A549 (cell line): ENCODE results near the gene VSTM1. TPM values are rescaled to one million over a fixed set of nuclear protein-coding genes. Genes with fewer than 3 reads are reported as not detected.

Experiments used
- ATAC-seq, 2 experiments: fragments of 200-7000 bp in 1 of 2; fragments of >200 bp in 1 of 2; cut with Nextera tagmentation in 1 of 2; cut with Tn5 transposase in 1 of 2; 3 replicates each; pipeline versions ENCODE4 v1.8.0 to v1.9.1; 2018 to 2020; ENCODE audit warnings: mild to moderate bottlenecking in 1 of 2, moderate library complexity in 1 of 2
- CTCF ChIA-PET: fragments of 300-600 bp; sonication (Branson Sonifier 250); formaldehyde crosslinking; extraction: SDS; loops from one replicate; lab custom pipeline; 2021; ENCODE audit warnings: antibody characterized with exemption, inconsistent platforms; lab: Yijun Ruan, JAX
- POLR2A ChIA-PET: fragments of 350-600 bp; formaldehyde crosslinking; extraction: SDS; loops from one replicate; lab custom pipeline; 2021; ENCODE audit warnings: antibody characterized with exemption, inconsistent platforms; lab: Yijun Ruan, JAX
- DNase-seq, 2 experiments: peaks; one replicate each; pipeline versions ENCODE4 v3.0.0 to v3.0.0-alpha.2; 2011 to 2016; ENCODE audit warnings: low read depth in 1 of 2, low spot score in 1 of 2
- FAIRE-seq: peaks from 2 replicates; lab custom pipeline; 2011; peaks lifted over from hg19 to GRCh38; lab: Jason Lieb, UNC
- H3K27ac ChIP-seq, 2 experiments: fragments of >200 bp; sonication (Bioruptor Twin); formaldehyde crosslinking; 3 replicates each; pipeline ENCODE4 v1.5.1; 2016 to 2017
- H3K4me1 ChIP-seq: fragments of >200 bp; sonication (Bioruptor Twin); formaldehyde crosslinking; 3 replicates; pipeline ENCODE4 v1.6.1; 2016
- H3K4me2 ChIP-seq: fragments of >200 bp; sonication (Bioruptor Twin); formaldehyde crosslinking; 3 replicates; pipeline ENCODE4 v1.6.1; 2016
- H3K4me3 ChIP-seq: fragments of >200 bp; sonication (Bioruptor Twin); formaldehyde crosslinking; 3 replicates; pipeline ENCODE4 v1.5.1; 2016
- H3K9me3 ChIP-seq: fragments of >200 bp; sonication (Bioruptor Twin); formaldehyde crosslinking; 3 replicates; pipeline ENCODE4 v1.6.1; 2016
- BHLHE40 ChIP-seq: IDR thresholded peaks from 2 replicates; pipeline ENCODE4 v1.6.1; 2012; ENCODE audit warnings: low read depth, low read length, inconsistent platforms
- EHMT2 ChIP-seq: fragments of 200-600 bp; sonication (generic); IDR thresholded peaks from 2 replicates; pipeline ENCODE4 v1.6.1; 2016; ENCODE audit warnings: antibody characterized with exemption, low read depth, mild to moderate bottlenecking, moderate library complexity
- EP300 ChIP-seq, 2 experiments: fragments of >200 bp; sonication (Bioruptor Twin); formaldehyde crosslinking; IDR thresholded peaks; 2 replicates in 1 of 2; 3 replicates in 1 of 2; pipeline ENCODE4 v1.6.1; 2016 to 2017
- FOXS1 ChIP-seq: fragments of 250-450 bp; sonication (Bioruptor Pico); IDR thresholded peaks from 2 replicates; pipeline ENCODE4 v1.5.0; 2020; ENCODE audit warnings: mild to moderate bottlenecking, moderate library complexity
- GATA3 ChIP-seq: IDR thresholded peaks from 2 replicates; pipeline ENCODE4 v1.6.1; 2012; ENCODE audit warnings: borderline replicate concordance
- HOXA7 ChIP-seq: fragments of 250-450 bp; sonication (Bioruptor Pico); IDR thresholded peaks from 2 replicates; pipeline ENCODE4 v1.5.0; 2020; ENCODE audit warnings: mild to moderate bottlenecking, moderate library complexity
- HOXB5 ChIP-seq: fragments of 250-450 bp; sonication (Bioruptor Pico); IDR thresholded peaks from 2 replicates; pipeline ENCODE4 v1.5.0; 2020; ENCODE audit warnings: mild to moderate bottlenecking, moderate library complexity
- JUN ChIP-seq, 2 experiments: fragments of >200 bp; sonication (Bioruptor Twin); formaldehyde crosslinking; IDR thresholded peaks; 2 replicates in 1 of 2; 3 replicates in 1 of 2; pipeline ENCODE4 v1.6.1; 2016 to 2017
- KDM1A ChIP-seq: fragments of 200-600 bp; sonication (generic); IDR thresholded peaks from 2 replicates; pipeline ENCODE4 v1.6.1; 2016; ENCODE audit warnings: low read depth, mild to moderate bottlenecking
- MAFK ChIP-seq: fragments of 450-650 bp; IDR thresholded peaks from 2 replicates; pipeline ENCODE4 v1.6.1; 2014; ENCODE audit not compliant: partially characterized antibody
- MYC ChIP-seq: IDR thresholded peaks from 2 replicates; pipeline ENCODE4 v1.6.1; 2012; ENCODE audit warnings: mild to moderate bottlenecking, inconsistent platforms, low read length, improper control_type of control experiment, borderline replicate concordance
- PBX3 ChIP-seq: IDR thresholded peaks from 2 replicates; pipeline ENCODE4 v1.6.1; 2012
- POLR2AphosphoS2 ChIP-seq: conservative IDR thresholded peaks from 2 replicates; pipeline ENCODE4 v1.6.1; 2012; ENCODE audit warnings: low read length, improper control_type of control experiment, inconsistent platforms
- RAD21 ChIP-seq, 2 experiments: fragments of >200 bp in 1 of 2; sonication (Bioruptor Twin) in 1 of 2; formaldehyde crosslinking in 1 of 2; IDR thresholded peaks in 1 of 2; conservative IDR thresholded peaks in 1 of 2; 2 replicates in 1 of 2; 3 replicates in 1 of 2; pipeline ENCODE4 v1.6.1; 2012 to 2018; ENCODE audit warnings: inconsistent platforms in 1 of 2
- RCOR1 ChIP-seq: fragments of 150-350 bp; IDR thresholded peaks from 2 replicates; pipeline ENCODE4 v1.6.1; 2014; ENCODE audit warnings: antibody characterized with exemption, low read length, low read depth
- RNF2 ChIP-seq: fragments of 200-600 bp; sonication (generic); IDR thresholded peaks from 2 replicates; pipeline ENCODE4 v1.6.1; 2016; ENCODE audit warnings: low read depth, mild to moderate bottlenecking, antibody characterized with exemption, moderate library complexity, borderline replicate concordance
- SREBF2 ChIP-seq: fragments of 450-650 bp; IDR thresholded peaks from 2 replicates; pipeline ENCODE4 v1.6.1; 2014; ENCODE audit warnings: mild to moderate bottlenecking, moderate library complexity
- TP53 ChIP-seq: fragments of 250-450 bp; sonication (Bioruptor Pico); IDR thresholded peaks from 2 replicates; pipeline ENCODE4 v1.5.0; 2021; ENCODE audit warnings: mild to moderate bottlenecking, moderate library complexity
- WGBS: methylation state at CpG from one replicate; pipeline ENCODE4 v1.1.6; 2017; ENCODE audit errors: missing lambda C conversion rate; 5-methylcytosine and 5-hydroxymethylcytosine counted together
- polyA minus RNA-seq: library from RNA; depleted of rRNA, polyadenylated mRNA; stranded (reverse); fragments of >200 nt; gene quantifications from 2 replicates; pipeline ENCODE4 v1.2.3, GENCODE V29; 2011; rRNA and poly(A)+ RNA removed
- polyA plus RNA-seq, 4 experiments: library from polyadenylated mRNA; depleted of rRNA in 3 of 4; stranded (reverse); fragments of >200 nt; fragmentation: RNase III in 1 of 4; extraction: RNeasy Plus Mini Kit Qiagen cat#74134 plus additional on column Dnase treatment in 1 of 4; gene quantifications; 2 replicates in 3 of 4; 3 replicates in 1 of 4; pipeline ENCODE4 v1.2.3, GENCODE V29; 2011 to 2017

The VSTM1 gene
- 0.25 and 0.28 TPM in 2 replicates for polyA plus RNA-seq (2011; rRNA removed)
- polyA plus RNA-seq (2012; cell fraction: cytosol; rRNA removed): 0.66 and 0.87 TPM in 2 replicates
- polyA plus RNA-seq (2012; cell fraction: nucleus; rRNA removed): 0.24 TPM in 1 of 2 replicates, not detected in the other
- polyA plus RNA-seq (2017; fragmentation: RNase III; extraction: RNeasy Plus Mini Kit Qiagen cat#74134 plus additional on column Dnase treatment): 0.50 to 0.94 TPM (median 0.53 TPM) in 3 replicates
- not detected in 2 replicates for polyA minus RNA-seq

GRCh38 chr19:54063350-54064116, at the start of gene VSTM1:
Gene VSTM1 (minus strand): TSS chr19:54063897. CDS start chr19:54063777, 120 bp downstream.
- FAIRE-seq (no peak), ATAC-seq (peak in 1 of 2 experiments; percentile 13; a peak in 1 of 6 replicates), DNase-seq (no peak)
- Histone ChIP-seq H3K27ac (no peak within 1 kb of the TSS), H3K4me3 (no peak within 1 kb of the TSS), H3K4me2 (no peak within 1 kb of the TSS), H3K9me3 (no peaks in the 10 kb centered on the region), H3K4me1 (no peaks in the 10 kb centered on the region)
- CTCF ChIA-PET: no interaction called here
- POLR2A ChIA-PET: no interaction called here
- TF ChIP-seq JUN (IDR thresholded peaks at IDR 0.05) (no peak), MYC (no peak), FOXS1 (CRISPR knock-in tag) (no peak), RNF2 (no peak), RCOR1 (no peak), BHLHE40 (no peak), GATA3 (no peak), PBX3 (no peak), HOXB5 (no peak)
- 77% methylated on average over 34 of the region's 34 CpGs for WGBS

- ChIA-PET CTCF (interaction anchor here (0.5 to 3.0 kb wide), 3 partner anchors 13 to 1031 kb away, joined by 3 to 7 read pairs (median 3); no protein-coding TSS in a partner anchor), POLR2A (interaction anchor here (1.6 kb wide), 1 partner anchor 27 kb away, joined by 5 read pairs; no protein-coding TSS in a partner anchor)
- DNase-seq (no peak), FAIRE-seq (no peak), ATAC-seq (peak; percentile 61 to 85)
- no peaks in the 10 kb centered on the region for H3K9me3 ChIP-seq
- H3K4me3 ChIP-seq: no peak overlapping the region
- H3K4me2 ChIP-seq: no peak overlapping the region
- peaks cover 11% of the 10 kb centered on the region; the same call in 1 of the 3 replicates for H3K4me1 ChIP-seq
- H3K27ac ChIP-seq: no peak overlapping the region
- whole genome bisulfite sequencing: 81% methylated on average over 6 of the region's 6 CpGs
- TF ChIP-seq SREBF2 (no peak), HOXA7 (CRISPR knock-in tag) (no peak), FOXS1 (CRISPR knock-in tag) (no peak), TP53 (CRISPR knock-in tag) (no peak), EHMT2 (no peak)
Measured at GRCh38 chr19:54109651-54110050, 46.0 kb upstream of the VSTM1 start.

- POLR2A ChIA-PET: interaction anchor here (1.6 kb wide), 1 partner anchor 28 kb away, joined by 5 read pairs; no protein-coding TSS in a partner anchor
- Histone ChIP-seq H3K4me3 (no peak overlapping the region), H3K27ac (no peak overlapping the region), H3K4me1 (0 out of 3 replicates have a peak, but pooled peaks cover 7% of the 10 kb centered on the region), H3K9me3 (no peaks in the 10 kb centered on the region), H3K4me2 (no peak overlapping the region)
- DNase-seq (no peak), FAIRE-seq (no peak), ATAC-seq (no peak)
- TF ChIP-seq RCOR1: no peak
- peak; percentile 63 for TF ChIP-seq MAFK
- TF ChIP-seq KDM1A: no peak
- no peak for TF ChIP-seq SREBF2
- no peak for TF ChIP-seq POLR2AphosphoS2
- no peak for TF ChIP-seq RAD21 (conservative IDR thresholded peaks at IDR 0.05 in 1 of 2, IDR thresholded peaks at IDR 0.05 in 1 of 2)
- TF ChIP-seq EP300 (IDR thresholded peaks at IDR 0.05): no peak
- 88% methylated on average over 7 of the region's 7 CpGs for WGBS
- CTCF ChIA-PET: interaction anchor here (3.0 kb wide), 1 partner anchor 300 kb away, joined by 7 read pairs; no protein-coding TSS in a partner anchor
Measured at GRCh38 chr19:54108496-54108895, 44.8 kb upstream of the VSTM1 start.
